ENCODE results near the gene CREB3L1. TPM values are rescaled to one million over a fixed set of nuclear protein-coding genes. Genes with fewer than 3 reads are reported as not detected.

Gene CREB3L1
- total RNA-seq, 1 donor from 2014 or later: 2.4 TPM

DNA sequence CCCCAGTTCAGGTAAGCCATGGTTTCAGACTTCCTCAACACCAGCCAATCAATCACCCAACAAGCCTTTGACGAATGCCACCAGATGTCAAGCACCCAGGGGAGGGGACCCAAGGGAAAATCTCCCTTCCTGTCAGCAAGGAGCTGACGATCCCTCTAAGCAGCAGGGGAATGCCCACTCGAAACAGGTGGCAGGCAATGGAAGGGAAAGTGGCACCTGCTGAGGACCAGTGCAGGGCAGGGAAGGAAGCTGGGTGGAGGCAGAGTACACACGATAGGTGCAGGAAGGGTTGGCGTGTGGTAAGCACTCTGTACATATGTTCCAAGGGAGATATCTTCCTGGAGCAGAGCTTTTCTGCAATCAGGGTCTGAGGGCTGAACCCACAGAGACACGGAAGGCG lies 11.7 kb upstream of the CREB3L1 start:
- no peak overlapping the region for H3K4me3 ChIP-seq (ENCODE audit: low read depth, low read length)
- TF ChIP-seq, protein P1, sequence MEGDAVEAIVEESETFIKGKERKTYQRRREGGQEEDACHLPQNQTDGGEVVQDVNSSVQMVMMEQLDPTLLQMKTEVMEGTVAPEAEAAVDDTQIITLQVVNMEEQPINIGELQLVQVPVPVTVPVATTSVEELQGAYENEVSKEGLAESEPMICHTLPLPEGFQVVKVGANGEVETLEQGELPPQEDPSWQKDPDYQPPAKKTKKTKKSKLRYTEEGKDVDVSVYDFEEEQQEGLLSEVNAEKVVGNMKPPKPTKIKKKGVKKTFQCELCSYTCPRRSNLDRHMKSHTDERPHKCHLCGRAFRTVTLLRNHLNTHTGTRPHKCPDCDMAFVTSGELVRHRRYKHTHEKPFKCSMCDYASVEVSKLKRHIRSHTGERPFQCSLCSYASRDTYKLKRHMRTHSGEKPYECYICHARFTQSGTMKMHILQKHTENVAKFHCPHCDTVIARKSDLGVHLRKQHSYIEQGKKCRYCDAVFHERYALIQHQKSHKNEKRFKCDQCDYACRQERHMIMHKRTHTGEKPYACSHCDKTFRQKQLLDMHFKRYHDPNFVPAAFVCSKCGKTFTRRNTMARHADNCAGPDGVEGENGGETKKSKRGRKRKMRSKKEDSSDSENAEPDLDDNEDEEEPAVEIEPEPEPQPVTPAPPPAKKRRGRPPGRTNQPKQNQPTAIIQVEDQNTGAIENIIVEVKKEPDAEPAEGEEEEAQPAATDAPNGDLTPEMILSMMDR (conservative IDR thresholded peaks at IDR 0.05; ENCODE audit: low read depth, low read length): no peak
- no peak for DNase-seq (ENCODE audit: low read depth)

DNA sequence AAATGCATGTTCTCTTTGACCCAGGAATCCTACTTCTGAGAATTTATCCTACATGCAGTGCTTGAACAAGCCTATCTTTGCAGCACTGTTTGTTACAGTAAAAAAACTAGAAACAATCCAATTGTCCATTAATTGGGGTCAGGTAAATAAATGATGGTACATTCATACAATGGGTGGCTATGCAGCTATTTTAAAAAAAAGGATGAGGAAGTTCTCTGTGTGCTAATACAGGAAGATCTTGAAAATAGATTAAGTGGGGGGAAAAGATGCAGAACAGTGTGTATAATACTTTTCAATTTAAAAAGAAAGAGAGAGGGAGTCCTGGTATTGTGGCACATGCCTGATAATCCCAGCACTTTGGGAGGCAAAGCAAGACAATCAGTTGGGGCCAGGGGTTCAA lies 9.5 kb upstream of the CREB3L1 start:
- DNase-seq (ENCODE audit: low read depth): no peak
- H3K4me3 ChIP-seq (ENCODE audit: low read depth, low read length): no peak overlapping the region
- TF ChIP-seq, protein P1 (conservative IDR thresholded peaks at IDR 0.05; ENCODE audit: low read depth, low read length): no peak

DNA sequence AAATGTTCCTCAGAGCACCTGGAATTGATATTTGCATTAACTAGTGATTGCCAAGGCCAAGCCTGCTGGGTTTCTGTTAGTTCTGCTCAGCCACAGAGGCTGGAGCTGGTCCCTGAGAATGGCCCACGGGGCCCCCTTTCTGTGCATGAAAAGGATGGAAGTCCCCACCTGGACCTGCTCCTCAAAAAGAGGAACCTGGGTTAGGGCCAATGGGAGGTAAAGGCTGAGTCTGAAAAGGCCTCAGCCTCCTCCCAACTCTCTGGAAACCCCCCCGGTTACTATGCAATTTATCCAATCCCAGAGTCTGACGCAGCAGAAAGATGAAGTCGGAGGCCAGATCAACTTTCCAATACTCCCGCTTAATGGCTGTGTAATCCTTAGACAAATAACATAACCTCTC lies 6.8 kb upstream of the CREB3L1 start:
- no peak overlapping the region for H3K4me3 ChIP-seq (ENCODE audit: low read depth, low read length)
- DNase-seq (ENCODE audit: low read depth): no peak
- TF ChIP-seq, protein P1 (conservative IDR thresholded peaks at IDR 0.05; ENCODE audit: low read depth, low read length): no peak

DNA sequence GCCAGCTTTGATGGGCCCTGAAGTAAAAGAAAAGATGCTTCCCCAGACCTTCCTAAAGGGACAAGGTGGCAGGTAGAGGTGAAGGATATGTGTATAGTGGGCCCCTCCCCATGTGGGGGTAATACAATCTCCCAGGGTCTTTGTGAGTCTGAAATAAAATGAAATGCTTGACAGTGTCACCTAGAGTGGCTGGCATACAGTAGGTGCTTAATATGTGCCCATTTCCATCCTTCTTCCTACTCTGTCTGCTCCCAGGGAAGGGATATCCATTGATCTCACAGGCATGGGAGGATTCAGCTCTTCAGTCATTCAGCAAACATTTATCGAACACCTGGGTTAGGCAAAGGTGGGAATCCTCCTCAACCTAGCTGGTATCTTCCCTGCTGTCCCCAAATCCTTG lies 6.1 kb upstream of the CREB3L1 start:
- no peak for DNase-seq (ENCODE audit: low read depth)
- no peak overlapping the region for H3K4me3 ChIP-seq (ENCODE audit: low read depth, low read length)
- TF ChIP-seq, protein P1 (conservative IDR thresholded peaks at IDR 0.05; ENCODE audit: low read depth, low read length): no peak

DNA sequence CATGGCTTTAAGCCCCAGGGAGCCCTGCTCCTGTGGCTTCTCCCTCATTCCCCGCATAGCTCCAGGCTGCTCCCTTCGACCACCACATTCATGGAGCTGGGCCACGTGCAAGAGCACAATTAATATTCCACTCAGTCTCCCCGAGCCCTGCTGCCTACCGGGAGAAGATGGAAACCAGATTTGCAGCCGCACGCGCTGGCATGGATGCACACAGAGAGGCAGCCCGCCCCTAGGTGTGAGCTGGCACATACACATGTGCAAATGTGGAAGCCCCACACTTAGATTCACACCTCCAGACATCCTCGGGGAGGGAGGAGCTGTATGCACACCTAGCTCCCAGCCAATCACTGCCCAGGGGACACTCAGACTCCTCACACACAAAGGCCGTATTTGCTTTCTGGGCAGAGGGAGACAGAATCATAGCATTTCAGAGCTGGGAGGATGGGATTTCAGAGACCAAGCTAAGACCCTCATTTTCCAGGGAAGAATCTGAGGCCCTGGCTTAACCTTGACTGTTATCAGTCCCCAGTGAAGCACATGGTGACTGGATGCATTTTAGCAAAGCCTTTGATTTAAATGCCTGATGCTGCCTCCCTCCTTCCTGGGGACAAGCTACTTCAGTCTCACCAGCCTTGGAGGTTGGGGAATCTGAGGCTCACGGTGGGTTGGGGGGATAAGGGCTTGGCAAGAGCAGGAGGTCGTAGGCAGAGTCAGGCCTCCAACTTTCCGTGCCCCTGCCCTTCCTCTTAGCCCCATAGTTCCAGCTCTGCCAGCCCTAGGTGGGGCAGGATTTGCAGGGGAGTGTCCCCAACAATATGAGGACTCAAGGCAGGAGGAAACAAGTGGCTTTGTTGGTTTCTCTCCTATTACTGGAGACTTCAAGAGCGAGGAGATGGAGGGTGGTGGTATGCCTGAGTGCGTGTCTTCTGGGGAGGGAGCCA lies 5.3 kb upstream of the CREB3L1 start:
- no peak overlapping the region for H3K4me3 ChIP-seq (ENCODE audit: low read depth, low read length)
- TF ChIP-seq, protein P1 (conservative IDR thresholded peaks at IDR 0.05; ENCODE audit: low read depth, low read length): no peak
- DNase-seq (ENCODE audit: low read depth): no peak

DNA sequence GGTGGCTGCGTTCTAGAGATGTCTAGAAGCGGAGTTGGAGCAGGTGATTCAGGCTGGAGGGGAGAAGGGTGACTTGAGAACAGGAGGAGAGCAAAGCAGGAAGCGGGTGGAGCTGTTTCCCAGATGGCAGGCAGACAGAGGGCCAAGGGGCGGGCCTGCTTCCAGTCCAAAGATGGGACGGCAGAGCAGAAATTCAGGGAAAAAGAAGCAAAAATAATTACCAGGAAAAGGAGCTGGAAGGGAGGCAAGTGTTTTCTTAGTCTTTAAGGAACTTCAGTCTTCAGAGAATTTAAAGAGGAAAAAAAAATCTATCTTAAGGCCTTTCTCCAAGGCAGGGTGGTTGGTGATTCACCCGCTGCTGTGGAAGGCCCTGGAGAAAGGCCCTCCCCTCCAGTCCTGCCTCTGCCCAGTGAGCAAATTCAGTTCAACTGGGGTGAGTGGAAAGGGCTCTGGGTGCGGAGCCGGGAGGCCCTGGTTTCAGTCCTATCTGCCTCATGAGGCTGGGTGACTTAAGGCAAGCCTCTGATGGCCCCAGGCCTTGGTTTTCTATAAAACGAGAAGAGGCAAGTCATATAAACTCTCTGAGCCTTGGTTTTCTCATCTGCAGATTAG lies 4.5 kb upstream of the CREB3L1 start:
- no peak for DNase-seq (ENCODE audit: low read depth)
- TF ChIP-seq, protein P1 (conservative IDR thresholded peaks at IDR 0.05; ENCODE audit: low read depth, low read length): no peak
- H3K4me3 ChIP-seq (ENCODE audit: low read depth, low read length): no peak overlapping the region

Data from epithelial cell of proximal tubule (primary cell).